HL-60/S4 treated with phorbol 12-myristate 13-acetate at 8.2 ng/mL for 4 days and 3 days (cell line): ENCODE measurements around the gene ABCF3.
"Not testable (repeated sequence)": the region's sequence is repeated elsewhere in the genome, so short reads cannot be mapped to it uniquely, and the experiment has no call there.

ENCODE experiments used
- in situ Hi-C: fragments of 300-500 bp; cut with MboI; formaldehyde crosslinking; loops from 2 replicates; pipeline ENCODE4 v1.15.0; 2022; ENCODE audit warnings: low sequenced_read_pairs

ABCF3 gene

GRCh38 chr3:184186184-184186901 is at the start of gene ABCF3:
ABCF3 (plus strand) TSS chr3:184186199; CDS start chr3:184186208, 9 bp downstream.
- in situ Hi-C loops: no loop called here

DNA sequence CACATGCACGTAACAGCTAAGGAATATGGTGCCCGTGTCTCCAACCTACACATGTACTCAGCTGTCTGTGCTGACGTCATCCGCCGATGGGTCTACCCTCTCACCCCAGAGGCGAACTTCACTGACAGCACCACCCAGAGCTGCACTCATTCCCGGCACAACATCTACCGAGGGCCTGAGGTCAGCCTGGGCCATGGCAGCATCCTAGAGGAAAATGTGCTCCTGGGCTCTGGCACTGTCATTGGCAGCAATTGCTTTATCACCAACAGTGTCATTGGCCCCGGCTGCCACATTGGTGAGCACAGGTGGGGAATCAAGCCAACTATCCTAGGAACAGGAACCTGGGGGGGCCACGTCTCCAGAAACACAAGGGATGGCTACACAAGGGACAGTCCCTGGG is 45.6 kb upstream of the ABCF3 start:
- in situ Hi-C loops: no loop called here

- in situ Hi-C loops: no loop called here
Measured at GRCh38 chr3:184142199-184142598, 43.8 kb upstream of the ABCF3 start.

GRCh38 chr3:184143327-184143726 is 42.7 kb upstream of the ABCF3 start:
- in situ Hi-C loops: no loop called here

DNA sequence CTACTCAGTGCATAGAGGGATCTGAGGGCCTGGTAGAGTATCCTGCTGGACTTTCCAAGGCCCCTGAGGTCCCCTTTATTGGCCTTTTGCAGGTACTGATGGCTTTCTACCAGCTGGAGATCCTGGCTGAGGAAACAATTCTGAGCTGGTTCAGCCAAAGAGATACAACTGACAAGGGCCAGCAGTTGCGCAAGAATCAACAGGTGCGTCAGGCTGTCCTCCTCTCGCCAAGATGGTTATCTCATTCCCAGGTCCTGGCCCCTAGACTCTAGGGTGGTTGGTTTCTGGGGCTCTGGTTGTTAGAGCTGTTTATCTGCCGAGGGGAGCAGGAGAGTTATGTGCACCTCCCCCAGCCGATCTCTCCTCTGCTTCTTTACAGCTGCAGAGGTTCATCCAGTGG is 41.5 kb upstream of the ABCF3 start:
- in situ Hi-C loops: no loop called here

- in situ Hi-C loops: no loop called here
Measured at GRCh38 chr3:184145111-184145524, 40.9 kb upstream of the ABCF3 start.

- in situ Hi-C loops: no loop called here
Measured at GRCh38 chr3:184145751-184146270, 40.2 kb upstream of the ABCF3 start.

GRCh38 chr3:184148076-184148475 is 37.9 kb upstream of the ABCF3 start:
- in situ Hi-C loops: no loop called here

GRCh38 chr3:184149123-184149522 is 36.9 kb upstream of the ABCF3 start:
- in situ Hi-C loops: no loop called here

GRCh38 chr3:184149770-184150169 is 36.2 kb upstream of the ABCF3 start:
- in situ Hi-C loops: not testable (repeated sequence)

GRCh38 chr3:184154885-184155643 is 30.9 kb upstream of the ABCF3 start, which contains the start of gene DVL3:
DVL3 (plus strand) TSS chr3:184155377; CDS start chr3:184155636, 259 bp downstream.
- in situ Hi-C loops: no loop called here

- in situ Hi-C loops: no loop called here
Measured at GRCh38 chr3:184155644-184156521, 30.1 kb upstream of the ABCF3 start.

DNA sequence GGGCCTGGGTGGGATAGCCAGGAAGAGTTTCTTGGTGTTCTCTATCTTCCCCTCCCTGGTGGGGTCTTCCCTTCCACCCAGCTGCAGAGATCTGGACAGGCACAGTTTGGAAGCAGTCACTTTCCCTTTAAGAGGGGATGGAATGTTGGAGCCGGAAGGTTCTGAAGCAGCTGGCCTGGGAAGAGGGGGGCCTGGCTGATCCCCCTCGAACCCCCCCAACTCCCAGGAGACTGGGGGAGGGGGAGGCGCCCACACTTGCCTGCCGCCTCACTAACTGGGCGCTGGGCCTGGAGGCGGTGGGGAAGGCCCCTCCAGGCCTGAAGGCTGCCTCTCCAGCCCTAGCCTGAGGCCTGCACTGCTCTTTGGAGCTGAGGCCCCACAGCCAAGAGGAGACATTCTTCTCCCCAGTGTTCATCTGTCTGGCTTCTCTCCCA is 29.5 kb upstream of the ABCF3 start:
- in situ Hi-C loops: no loop called here

- in situ Hi-C loops: no loop called here
Measured at GRCh38 chr3:184157206-184157605, 28.8 kb upstream of the ABCF3 start.

GRCh38 chr3:184158404-184158803 is 27.6 kb upstream of the ABCF3 start:
- in situ Hi-C loops: no loop called here

- in situ Hi-C loops: no loop called here
Measured at GRCh38 chr3:184160456-184160855, 25.5 kb upstream of the ABCF3 start.

GRCh38 chr3:184162571-184163070 is 23.4 kb upstream of the ABCF3 start:
- in situ Hi-C loops: not testable (repeated sequence)

DNA sequence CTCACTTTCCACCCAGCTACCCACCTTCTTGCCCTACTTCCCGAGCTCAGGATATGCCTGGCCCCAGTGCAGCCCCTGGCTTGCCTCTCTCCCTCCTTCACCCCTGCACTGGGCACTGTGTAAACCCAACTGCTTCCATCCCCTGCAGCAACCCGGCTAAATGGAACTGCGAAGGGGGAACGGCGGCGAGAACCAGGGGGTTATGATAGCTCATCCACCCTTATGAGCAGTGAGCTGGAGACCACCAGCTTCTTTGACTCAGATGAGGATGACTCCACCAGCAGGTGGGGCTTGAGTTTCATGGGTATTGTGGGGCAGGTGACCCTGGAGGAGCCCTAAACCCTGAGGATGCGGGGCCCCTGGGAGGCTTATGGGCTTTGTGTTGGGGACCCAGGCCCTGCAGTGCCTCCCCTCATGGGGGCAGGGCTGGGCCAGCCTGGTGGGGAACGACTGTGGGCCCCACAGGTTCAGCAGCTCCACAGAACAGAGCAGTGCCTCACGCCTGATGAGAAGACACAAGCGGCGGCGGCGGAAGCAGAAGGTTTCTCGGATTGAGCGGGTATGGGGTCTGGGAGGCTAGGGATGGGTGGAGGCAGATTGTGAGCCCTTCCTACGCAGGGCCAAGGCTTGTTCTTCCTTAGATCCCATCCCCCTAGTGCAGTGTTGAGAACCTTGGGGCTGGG is 21.2 kb upstream of the ABCF3 start:
- in situ Hi-C loops: no loop called here

DNA sequence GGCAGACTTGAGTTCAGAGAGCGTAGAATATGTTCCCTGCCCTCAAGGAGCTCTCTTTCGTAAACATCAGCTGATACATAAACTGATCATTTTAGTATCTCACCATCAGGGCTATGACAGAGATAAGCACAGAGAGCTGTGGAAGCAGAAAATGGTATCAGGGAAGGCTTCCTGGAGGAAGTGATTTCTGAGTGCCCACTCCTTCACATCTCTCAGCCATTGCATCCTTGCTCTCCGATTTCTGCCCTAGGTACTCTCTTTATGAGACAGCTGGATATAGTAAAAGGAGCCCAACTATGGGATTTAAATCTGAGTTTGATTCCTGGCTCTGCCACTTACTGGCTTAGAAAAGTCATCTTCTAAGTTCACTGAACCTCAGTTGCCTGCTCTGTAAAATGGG is 20.5 kb upstream of the ABCF3 start:
- in situ Hi-C loops: no loop called here

DNA sequence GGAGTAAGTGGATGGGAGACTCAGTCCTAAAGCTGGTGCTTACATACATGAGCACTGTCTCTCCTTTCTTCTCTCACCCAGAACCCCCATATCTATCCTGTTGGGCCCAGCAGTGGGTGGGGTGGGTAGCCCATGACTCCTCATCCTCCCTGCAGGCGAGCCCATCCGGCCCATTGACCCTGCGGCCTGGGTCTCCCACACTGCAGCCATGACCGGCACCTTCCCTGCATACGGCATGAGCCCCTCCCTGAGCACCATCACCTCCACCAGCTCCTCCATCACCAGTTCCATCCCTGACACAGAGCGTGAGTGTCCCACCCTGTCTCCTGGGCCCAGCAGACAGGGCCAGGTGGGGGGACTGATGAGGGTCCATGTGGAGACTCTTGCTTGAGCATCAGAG is 19.3 kb upstream of the ABCF3 start:
- in situ Hi-C loops: no loop called here
